Endodermal cell (in vitro differentiated cells): Measurements from ENCODE around the gene SIDT1. TPM values are rescaled to one million over a fixed set of nuclear protein-coding genes. Genes with fewer than 3 reads are reported as not detected.

Source experiments
- DNase-seq: peaks from one replicate; pipeline ENCODE4 v3.0.0-alpha.2; 2017
- H3K27ac ChIP-seq: 2 replicates; pipeline ENCODE4 v1.5.1; 2013; ENCODE audit warnings: mild to moderate bottlenecking, low read depth, low read length, moderate library complexity
- H3K27me3 ChIP-seq: 2 replicates; pipeline ENCODE4 v1.6.1; 2013; ENCODE audit warnings: mild to moderate bottlenecking, low read length, moderate library complexity; ENCODE audit not compliant: insufficient read depth, control insufficient read depth, poor library complexity, severe bottlenecking
- H3K36me3 ChIP-seq: 2 replicates; pipeline ENCODE4 v1.7.0; 2013; ENCODE audit warnings: mild to moderate bottlenecking, low read length, moderate library complexity; ENCODE audit not compliant: control insufficient read depth, insufficient read depth
- H3K4me1 ChIP-seq: one replicate; pipeline ENCODE4 v1.7.0; 2013; ENCODE audit warnings: low read length; ENCODE audit not compliant: control insufficient read depth, insufficient read depth
- H3K4me3 ChIP-seq: 2 replicates; pipeline ENCODE4 v1.5.1; 2013; ENCODE audit warnings: mild to moderate bottlenecking, low read length, moderate library complexity
- H3K9ac ChIP-seq: 2 replicates; pipeline ENCODE4 v1.6.1; 2013; ENCODE audit warnings: mild to moderate bottlenecking, low read length, moderate library complexity; ENCODE audit not compliant: poor library complexity, severe bottlenecking; ENCODE audit errors: extremely low read depth
- H3K9me3 ChIP-seq: 2 replicates; pipeline ENCODE4 v1.6.1; 2013; ENCODE audit warnings: mild to moderate bottlenecking, low read length, moderate library complexity; ENCODE audit not compliant: control insufficient read depth
- H3K27ac Mint-ChIP-seq: 2 replicates; pipeline ENCODE4 v1.8.0; 2020; ENCODE audit warnings: mixed read lengths
- H3K27me3 Mint-ChIP-seq: 2 replicates; pipeline ENCODE4 v1.8.0; 2021; ENCODE audit warnings: mild to moderate bottlenecking, mixed read lengths; ENCODE audit not compliant: insufficient read depth
- H3K36me3 Mint-ChIP-seq: 2 replicates; pipeline ENCODE4 v1.8.0; 2020; ENCODE audit warnings: low read depth, mixed read lengths
- H3K4me1 Mint-ChIP-seq: 2 replicates; pipeline ENCODE4 v1.8.0; 2020; ENCODE audit warnings: mixed read lengths
- H3K4me3 Mint-ChIP-seq: 2 replicates; pipeline ENCODE4 v1.8.0; 2020; ENCODE audit warnings: mild to moderate bottlenecking, moderate library complexity, mixed read lengths
- H3K9me3 Mint-ChIP-seq: 2 replicates; pipeline ENCODE4 v1.8.0; 2020; ENCODE audit warnings: mild to moderate bottlenecking, mixed read lengths
- WGBS, 2 experiments: methylation state at CpG; one replicate each; pipeline versions ENCODE4 v1.1.5 to v1.1.7; 2013; ENCODE audit warnings: missing lambda C conversion rate in 2 of 2, mixed read lengths in 1 of 2; ENCODE audit not compliant: insufficient coverage in 1 of 2, insufficient read length in 1 of 2; 5-methylcytosine and 5-hydroxymethylcytosine counted together
- total RNA-seq, 2 donors: library from RNA; stranded (reverse); fragmentation: NEBNext Ultra II Directional in 1 of 2; extraction: Animal tissue kit (Norgen Biotek cat#: 25700) in 1 of 2; gene quantifications; 2 replicates in 1 of 2; 3 replicates in 1 of 2; pipeline ENCODE4 v1.2.1, GENCODE V29; 2021
- TF ChIP-seq, protein P1 (sequence below): fragments of 200-600 bp; sonication (generic); conservative IDR thresholded peaks from 2 replicates; pipeline ENCODE4 v1.5.0; 2021; ENCODE audit warnings: antibody characterized with exemption, mild to moderate bottlenecking

SIDT1 gene
- total RNA-seq, 2 donors from 2014 or later, result not detected

DNA sequence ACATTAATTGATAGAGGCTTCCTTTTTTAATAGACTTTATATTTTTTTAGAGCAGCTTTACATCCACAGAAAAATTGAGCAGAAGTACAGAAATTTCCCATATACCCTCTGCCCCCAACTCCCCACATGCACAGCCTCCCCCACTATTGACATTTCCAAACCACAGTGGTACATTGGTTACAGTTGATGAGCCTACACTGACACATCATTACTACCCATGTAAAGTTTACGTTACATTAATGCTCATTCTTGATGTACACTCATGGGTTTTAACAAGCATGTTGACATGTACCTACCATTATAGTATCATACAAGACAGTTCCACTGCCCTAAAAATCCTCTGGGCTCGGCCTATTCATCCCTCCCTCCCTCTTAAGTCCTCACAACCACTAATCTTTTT, 85.4 kb downstream of the SIDT1 start:
- no peaks in the 10 kb centered on the region for H3K4me1 Mint-ChIP-seq
- H3K9me3 Mint-ChIP-seq, result no peaks in the 10 kb centered on the region
- TF ChIP-seq, protein P1, sequence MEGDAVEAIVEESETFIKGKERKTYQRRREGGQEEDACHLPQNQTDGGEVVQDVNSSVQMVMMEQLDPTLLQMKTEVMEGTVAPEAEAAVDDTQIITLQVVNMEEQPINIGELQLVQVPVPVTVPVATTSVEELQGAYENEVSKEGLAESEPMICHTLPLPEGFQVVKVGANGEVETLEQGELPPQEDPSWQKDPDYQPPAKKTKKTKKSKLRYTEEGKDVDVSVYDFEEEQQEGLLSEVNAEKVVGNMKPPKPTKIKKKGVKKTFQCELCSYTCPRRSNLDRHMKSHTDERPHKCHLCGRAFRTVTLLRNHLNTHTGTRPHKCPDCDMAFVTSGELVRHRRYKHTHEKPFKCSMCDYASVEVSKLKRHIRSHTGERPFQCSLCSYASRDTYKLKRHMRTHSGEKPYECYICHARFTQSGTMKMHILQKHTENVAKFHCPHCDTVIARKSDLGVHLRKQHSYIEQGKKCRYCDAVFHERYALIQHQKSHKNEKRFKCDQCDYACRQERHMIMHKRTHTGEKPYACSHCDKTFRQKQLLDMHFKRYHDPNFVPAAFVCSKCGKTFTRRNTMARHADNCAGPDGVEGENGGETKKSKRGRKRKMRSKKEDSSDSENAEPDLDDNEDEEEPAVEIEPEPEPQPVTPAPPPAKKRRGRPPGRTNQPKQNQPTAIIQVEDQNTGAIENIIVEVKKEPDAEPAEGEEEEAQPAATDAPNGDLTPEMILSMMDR, result no peak
- Histone ChIP-seq H3K9ac (no peak overlapping the region), H3K27ac (no peak overlapping the region), H3K4me1 (no peaks in the 10 kb centered on the region), H3K4me3 (no peak overlapping the region), H3K9me3 (no peaks in the 10 kb centered on the region), H3K36me3 (no peaks in the 10 kb centered on the region), H3K27me3 (no peaks in the 10 kb centered on the region)
- no peaks in the 10 kb centered on the region for H3K36me3 Mint-ChIP-seq
- H3K27me3 Mint-ChIP-seq, result no peaks in the 10 kb centered on the region
- 92 to 100% methylated on average over 1 to 2 of the region's 2 CpGs for WGBS, 2 experiments
- H3K4me3 Mint-ChIP-seq, result no peak overlapping the region
- no peak for DNase-seq
- H3K27ac Mint-ChIP-seq, result no peak overlapping the region

GRCh38 chr3:113620091-113620490, 87.7 kb downstream of the SIDT1 start:
- Mint-ChIP-seq H3K9me3 (no peaks in the 10 kb centered on the region), H3K4me3 (no peak overlapping the region), H3K27me3 (peaks cover 16% of the 10 kb centered on the region), H3K4me1 (no peaks in the 10 kb centered on the region), H3K36me3 (no peaks in the 10 kb centered on the region), H3K27ac (no peak overlapping the region)
- TF ChIP-seq, protein P1, result no peak
- H3K36me3 ChIP-seq, result no peaks in the 10 kb centered on the region
- H3K27ac ChIP-seq, result no peak overlapping the region
- H3K9me3 ChIP-seq, result no peaks in the 10 kb centered on the region
- no peak for DNase-seq
- H3K27me3 ChIP-seq, result peaks cover 10% of the 10 kb centered on the region
- H3K4me1 ChIP-seq, result no peaks in the 10 kb centered on the region
- H3K4me3 ChIP-seq, result no peak overlapping the region
- H3K9ac ChIP-seq, result no peak overlapping the region

GRCh38 chr3:113623324-113623723, 91.0 kb downstream of the SIDT1 start:
- no peaks in the 10 kb centered on the region for H3K4me1 Mint-ChIP-seq
- peaks cover 29% of the 10 kb centered on the region for H3K27me3 Mint-ChIP-seq
- H3K9ac ChIP-seq, result no peak overlapping the region
- H3K36me3 ChIP-seq, result no peaks in the 10 kb centered on the region
- H3K36me3 Mint-ChIP-seq, result no peaks in the 10 kb centered on the region
- H3K9me3 ChIP-seq, result no peaks in the 10 kb centered on the region
- no peaks in the 10 kb centered on the region for H3K4me1 ChIP-seq
- 54 to 63% methylated on average over 13 to 19 of the region's 19 CpGs for WGBS, 2 experiments
- peak; percentile 76 for DNase-seq
- H3K27ac Mint-ChIP-seq, result no peak overlapping the region
- H3K27me3 ChIP-seq, result peaks cover 15% of the 10 kb centered on the region
- TF ChIP-seq, protein P1, result peak; percentile 61
- H3K9me3 Mint-ChIP-seq, result no peaks in the 10 kb centered on the region
- no peak overlapping the region for H3K27ac ChIP-seq
- H3K4me3 ChIP-seq, result no peak overlapping the region
- no peak overlapping the region for H3K4me3 Mint-ChIP-seq
